ENCODE measurements around the gene LONP2.

Gene LONP2, protein sequence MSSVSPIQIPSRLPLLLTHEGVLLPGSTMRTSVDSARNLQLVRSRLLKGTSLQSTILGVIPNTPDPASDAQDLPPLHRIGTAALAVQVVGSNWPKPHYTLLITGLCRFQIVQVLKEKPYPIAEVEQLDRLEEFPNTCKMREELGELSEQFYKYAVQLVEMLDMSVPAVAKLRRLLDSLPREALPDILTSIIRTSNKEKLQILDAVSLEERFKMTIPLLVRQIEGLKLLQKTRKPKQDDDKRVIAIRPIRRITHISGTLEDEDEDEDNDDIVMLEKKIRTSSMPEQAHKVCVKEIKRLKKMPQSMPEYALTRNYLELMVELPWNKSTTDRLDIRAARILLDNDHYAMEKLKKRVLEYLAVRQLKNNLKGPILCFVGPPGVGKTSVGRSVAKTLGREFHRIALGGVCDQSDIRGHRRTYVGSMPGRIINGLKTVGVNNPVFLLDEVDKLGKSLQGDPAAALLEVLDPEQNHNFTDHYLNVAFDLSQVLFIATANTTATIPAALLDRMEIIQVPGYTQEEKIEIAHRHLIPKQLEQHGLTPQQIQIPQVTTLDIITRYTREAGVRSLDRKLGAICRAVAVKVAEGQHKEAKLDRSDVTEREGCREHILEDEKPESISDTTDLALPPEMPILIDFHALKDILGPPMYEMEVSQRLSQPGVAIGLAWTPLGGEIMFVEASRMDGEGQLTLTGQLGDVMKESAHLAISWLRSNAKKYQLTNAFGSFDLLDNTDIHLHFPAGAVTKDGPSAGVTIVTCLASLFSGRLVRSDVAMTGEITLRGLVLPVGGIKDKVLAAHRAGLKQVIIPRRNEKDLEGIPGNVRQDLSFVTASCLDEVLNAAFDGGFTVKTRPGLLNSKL

DNA sequence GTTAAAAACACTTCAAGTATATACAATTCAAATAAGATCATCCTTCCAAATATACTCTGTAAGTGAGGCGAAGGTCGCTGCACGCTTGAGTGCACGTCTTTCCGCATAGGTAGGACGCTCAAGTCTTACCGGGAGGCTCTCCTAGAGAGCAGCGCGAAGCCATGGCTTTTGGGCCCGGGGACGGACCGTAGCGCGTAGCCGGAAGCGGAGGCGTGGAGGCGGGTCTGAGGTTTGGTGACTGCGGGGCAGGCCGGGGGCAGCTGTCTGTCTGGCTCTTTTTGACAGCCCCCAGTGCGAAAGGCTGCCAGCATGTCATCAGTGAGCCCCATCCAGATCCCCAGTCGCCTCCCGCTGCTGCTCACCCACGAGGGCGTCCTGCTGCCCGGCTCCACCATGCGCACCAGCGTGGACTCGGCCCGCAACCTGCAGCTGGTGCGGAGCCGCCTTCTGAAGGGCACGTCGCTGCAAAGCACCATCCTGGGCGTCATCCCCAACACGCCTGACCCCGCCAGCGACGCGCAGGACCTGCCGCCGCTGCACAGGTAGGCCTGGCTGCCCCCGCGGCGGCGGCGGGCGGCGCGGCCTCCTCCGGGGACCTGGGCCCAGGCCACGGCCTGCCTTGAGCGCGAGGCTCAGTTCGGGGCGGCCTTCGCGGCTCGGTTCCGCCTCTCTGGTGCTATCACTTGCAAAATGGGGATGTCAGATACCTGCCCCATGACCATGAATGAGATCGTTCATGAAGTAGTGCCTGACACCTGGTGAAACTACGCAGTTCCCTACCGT is at the start of gene LONP2:
Gene LONP2, plus strand, starts transcription at position 221 of the 783 bp plus-strand sequence. Its CDS starts 89 bp downstream, at position 310.
- no peaks in the 10 kb centered on the region for H3K27me3 ChIP-seq (replicated peaks; ENCODE audit: control insufficient read depth, insufficient read depth, low read length)
- DNase-seq (ENCODE audit: low read depth), result peak; percentile 91

DNA sequence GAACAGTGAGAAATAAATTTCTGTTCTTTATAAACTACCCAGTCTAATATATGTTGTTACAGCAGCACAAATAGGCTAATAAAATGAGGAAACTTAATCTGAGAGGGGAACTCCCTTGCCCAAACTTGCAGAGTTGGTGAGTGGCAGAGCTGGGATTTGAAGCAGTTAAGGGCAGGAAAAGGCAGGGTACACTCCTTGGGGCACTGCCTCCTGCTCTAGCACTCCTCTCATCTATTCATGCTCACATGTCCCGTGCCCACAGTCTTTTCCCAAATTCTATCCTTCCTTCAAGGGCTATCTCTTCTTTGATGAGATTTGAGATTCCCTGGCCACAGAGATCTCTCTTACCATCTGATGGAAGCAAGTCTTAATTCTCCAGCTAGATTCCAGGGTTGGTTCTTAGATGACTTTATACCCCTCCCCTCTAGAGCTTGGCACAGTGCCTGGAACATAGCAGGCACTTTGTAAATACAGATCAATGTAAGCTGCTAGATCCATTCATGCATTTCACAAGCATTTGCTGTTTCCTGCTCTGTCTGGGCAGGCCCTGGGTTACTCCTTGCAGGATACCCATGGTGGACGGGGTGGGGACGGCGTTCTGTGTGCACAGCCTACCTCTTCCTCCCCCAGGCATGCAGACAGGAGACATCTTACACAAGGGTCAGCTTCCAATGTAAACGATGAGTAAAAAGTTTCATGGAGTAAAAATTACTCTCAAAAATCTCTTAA is 49.1 kb upstream of the LONP2 start:
- Histone ChIP-seq H3K27me3 (replicated peaks; ENCODE audit: control insufficient read depth, insufficient read depth, low read length) (peaks cover 18% of the 10 kb centered on the region), H3K36me3 (ENCODE audit: control insufficient read depth, insufficient read depth, low read length, severe bottlenecking) (no peaks in the 10 kb centered on the region), H3K4me1 (ENCODE audit: control insufficient read depth, insufficient read depth, low read length) (no peaks in the 10 kb centered on the region), H3K9me3 (ENCODE audit: control insufficient read depth, low read length) (no peaks in the 10 kb centered on the region), H3K4me3 (ENCODE audit: low read length) (no peak overlapping the region), H3K9ac (ENCODE audit: low read length) (no peak overlapping the region)
- DNase-seq (ENCODE audit: low read depth), result peak; percentile 49

More for the DNA sequence above, at the start of gene LONP2:
- peaks cover 25% of the 10 kb centered on the region for H3K4me1 ChIP-seq (ENCODE audit: control insufficient read depth, insufficient read depth, low read length)
- peak within 1 kb of the TSS; percentile 99 for H3K4me3 ChIP-seq (ENCODE audit: low read length)
- H3K9me3 ChIP-seq (ENCODE audit: control insufficient read depth, low read length), result no peaks in the 10 kb centered on the region
- H3K36me3 ChIP-seq (ENCODE audit: control insufficient read depth, insufficient read depth, low read length, severe bottlenecking), result no peaks in the 10 kb centered on the region
- peak within 1 kb of the TSS; percentile 96 for H3K9ac ChIP-seq (ENCODE audit: low read length)

- peaks cover 18% of the 10 kb centered on the region for H3K27me3 ChIP-seq (replicated peaks; ENCODE audit: control insufficient read depth, insufficient read depth, low read length)
- H3K9ac ChIP-seq (ENCODE audit: low read length), result no peak overlapping the region
- H3K36me3 ChIP-seq (ENCODE audit: control insufficient read depth, insufficient read depth, low read length, severe bottlenecking), result no peaks in the 10 kb centered on the region
- DNase-seq (ENCODE audit: low read depth), result no peak
- H3K4me3 ChIP-seq (ENCODE audit: low read length), result no peak overlapping the region
- no peaks in the 10 kb centered on the region for H3K4me1 ChIP-seq (ENCODE audit: control insufficient read depth, insufficient read depth, low read length)
- H3K9me3 ChIP-seq (ENCODE audit: control insufficient read depth, low read length), result no peaks in the 10 kb centered on the region
Measured at GRCh38 chr16:48197294-48197693, 46.8 kb upstream of the LONP2 start.

- Histone ChIP-seq H3K27me3 (replicated peaks; ENCODE audit: control insufficient read depth, insufficient read depth, low read length) (peaks cover 11% of the 10 kb centered on the region), H3K36me3 (ENCODE audit: control insufficient read depth, insufficient read depth, low read length, severe bottlenecking) (no peaks in the 10 kb centered on the region), H3K9me3 (ENCODE audit: control insufficient read depth, low read length) (no peaks in the 10 kb centered on the region), H3K4me1 (ENCODE audit: control insufficient read depth, insufficient read depth, low read length) (peaks cover 5% of the 10 kb centered on the region), H3K9ac (ENCODE audit: low read length) (no peak overlapping the region), H3K4me3 (ENCODE audit: low read length) (no peak overlapping the region)
- DNase-seq (ENCODE audit: low read depth), result no peak
Measured at GRCh38 chr16:48201515-48202201, 42.4 kb upstream of the LONP2 start.

- Histone ChIP-seq H3K4me3 (ENCODE audit: low read length) (no peak overlapping the region), H3K27me3 (replicated peaks; ENCODE audit: control insufficient read depth, insufficient read depth, low read length) (peaks cover 21% of the 10 kb centered on the region), H3K4me1 (ENCODE audit: control insufficient read depth, insufficient read depth, low read length) (peaks cover 10% of the 10 kb centered on the region), H3K36me3 (ENCODE audit: control insufficient read depth, insufficient read depth, low read length, severe bottlenecking) (no peaks in the 10 kb centered on the region), H3K9ac (ENCODE audit: low read length) (no peak overlapping the region), H3K9me3 (ENCODE audit: control insufficient read depth, low read length) (no peaks in the 10 kb centered on the region)
- no peak for DNase-seq (ENCODE audit: low read depth)
Measured at GRCh38 chr16:48203974-48204824, 39.9 kb upstream of the LONP2 start.

GRCh38 chr16:48204825-48205151 is 39.3 kb upstream of the LONP2 start:
- Histone ChIP-seq H3K4me3 (ENCODE audit: low read length) (no peak overlapping the region), H3K9me3 (ENCODE audit: control insufficient read depth, low read length) (no peaks in the 10 kb centered on the region), H3K36me3 (ENCODE audit: control insufficient read depth, insufficient read depth, low read length, severe bottlenecking) (no peaks in the 10 kb centered on the region), H3K9ac (ENCODE audit: low read length) (no peak overlapping the region), H3K27me3 (replicated peaks; ENCODE audit: control insufficient read depth, insufficient read depth, low read length) (peaks cover 24% of the 10 kb centered on the region), H3K4me1 (ENCODE audit: control insufficient read depth, insufficient read depth, low read length) (peaks cover 10% of the 10 kb centered on the region)
- no peak for DNase-seq (ENCODE audit: low read depth)

DNA sequence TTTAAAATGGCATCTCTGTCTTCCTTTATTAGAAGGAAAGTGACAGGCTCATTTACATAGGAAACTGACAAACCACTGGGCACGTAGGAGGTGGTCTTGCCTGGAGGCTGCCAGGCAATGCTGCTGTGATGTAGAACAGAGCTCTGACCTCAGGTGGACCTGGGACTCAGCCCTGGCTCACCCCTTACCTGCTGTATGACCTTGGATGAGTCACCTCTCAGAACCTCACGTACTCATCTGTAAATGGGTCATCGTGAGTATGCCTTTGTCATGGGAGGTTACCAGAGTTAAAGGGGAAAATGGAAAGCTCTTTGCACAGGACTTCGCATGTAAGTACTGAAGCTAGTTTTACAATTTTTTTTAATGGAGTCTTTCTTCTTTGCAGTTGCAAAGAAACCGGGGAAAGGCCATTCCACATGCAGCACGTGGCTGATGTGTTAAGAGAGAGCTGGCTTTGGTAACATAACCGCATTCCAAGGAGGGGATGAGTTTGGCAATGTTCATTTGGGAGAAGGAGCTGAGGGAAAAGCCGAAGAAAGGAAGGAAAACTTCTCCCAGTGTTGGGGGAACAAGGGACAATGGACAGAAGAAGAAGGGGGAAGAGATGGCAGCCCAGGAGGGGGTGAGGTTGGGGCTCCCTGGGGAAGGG is 37.4 kb upstream of the LONP2 start:
- Histone ChIP-seq H3K36me3 (ENCODE audit: control insufficient read depth, insufficient read depth, low read length, severe bottlenecking) (no peaks in the 10 kb centered on the region), H3K9me3 (ENCODE audit: control insufficient read depth, low read length) (no peaks in the 10 kb centered on the region), H3K4me1 (ENCODE audit: control insufficient read depth, insufficient read depth, low read length) (peaks cover 10% of the 10 kb centered on the region), H3K27me3 (replicated peaks; ENCODE audit: control insufficient read depth, insufficient read depth, low read length) (peaks cover 17% of the 10 kb centered on the region), H3K4me3 (ENCODE audit: low read length) (no peak overlapping the region), H3K9ac (ENCODE audit: low read length) (no peak overlapping the region)
- no peak for DNase-seq (ENCODE audit: low read depth)

DNA sequence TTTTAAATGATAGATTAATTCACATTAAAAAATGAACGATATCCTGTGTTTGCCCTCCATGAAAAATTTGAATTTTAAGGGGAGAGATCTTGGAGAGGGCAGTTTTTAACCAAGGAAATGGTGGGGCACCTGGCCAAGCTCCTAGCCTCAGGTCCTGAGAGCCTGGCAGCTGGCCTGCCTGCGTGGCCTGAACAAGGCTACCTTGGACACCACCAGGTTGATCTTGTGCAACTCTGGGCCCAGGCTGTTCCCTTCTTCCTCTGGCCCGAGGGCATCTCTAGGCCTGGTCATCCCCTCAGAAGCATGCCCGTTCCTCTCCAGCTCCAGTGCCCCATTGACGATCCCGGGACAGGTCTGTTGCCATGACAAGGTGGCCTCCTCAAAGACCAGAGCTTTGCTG is 33.4 kb upstream of the LONP2 start:
- Histone ChIP-seq H3K4me1 (ENCODE audit: control insufficient read depth, insufficient read depth, low read length) (peaks cover 10% of the 10 kb centered on the region), H3K9me3 (ENCODE audit: control insufficient read depth, low read length) (no peaks in the 10 kb centered on the region), H3K4me3 (ENCODE audit: low read length) (no peak overlapping the region), H3K36me3 (ENCODE audit: control insufficient read depth, insufficient read depth, low read length, severe bottlenecking) (no peaks in the 10 kb centered on the region), H3K9ac (ENCODE audit: low read length) (no peak overlapping the region), H3K27me3 (replicated peaks; ENCODE audit: control insufficient read depth, insufficient read depth, low read length) (peaks cover 27% of the 10 kb centered on the region)
- DNase-seq (ENCODE audit: low read depth), result no peak

- no peak for DNase-seq (ENCODE audit: low read depth)
- H3K27me3 ChIP-seq (replicated peaks; ENCODE audit: control insufficient read depth, insufficient read depth, low read length), result peaks cover 27% of the 10 kb centered on the region
- no peak overlapping the region for H3K9ac ChIP-seq (ENCODE audit: low read length)
- peaks cover 1% of the 10 kb centered on the region for H3K4me1 ChIP-seq (ENCODE audit: control insufficient read depth, insufficient read depth, low read length)
- H3K36me3 ChIP-seq (ENCODE audit: control insufficient read depth, insufficient read depth, low read length, severe bottlenecking), result no peaks in the 10 kb centered on the region
- no peaks in the 10 kb centered on the region for H3K9me3 ChIP-seq (ENCODE audit: control insufficient read depth, low read length)
- H3K4me3 ChIP-seq (ENCODE audit: low read length), result no peak overlapping the region
Measured at GRCh38 chr16:48212033-48212432, 32.1 kb upstream of the LONP2 start.

All from adipocyte (in vitro differentiated cells).